GM12865 (cell line): ENCODE measurements around the gene GRIN1.

ENCODE experiments used
- DNase-seq: peaks from one replicate; pipeline ENCODE4 v3.0.0; 2010; ENCODE audit warnings: low read depth
- H3K4me3 ChIP-seq: 2 replicates; pipeline ENCODE4 v1.5.1; 2011; ENCODE audit warnings: mild to moderate bottlenecking, low read depth, low read length, control low read depth
- TF ChIP-seq, protein P1 (sequence below): IDR thresholded peaks from 2 replicates; pipeline ENCODE4 v1.5.1; 2011; ENCODE audit warnings: low read length, control low read depth, low read depth, inconsistent platforms; ENCODE audit not compliant: insufficient read depth; ENCODE audit errors: missing control alignments

Gene GRIN1

GRCh38 chr9:137176302-137177182 is 37.6 kb downstream of the GRIN1 start:
- DNase-seq: peak; percentile 70
- TF ChIP-seq, protein P1, sequence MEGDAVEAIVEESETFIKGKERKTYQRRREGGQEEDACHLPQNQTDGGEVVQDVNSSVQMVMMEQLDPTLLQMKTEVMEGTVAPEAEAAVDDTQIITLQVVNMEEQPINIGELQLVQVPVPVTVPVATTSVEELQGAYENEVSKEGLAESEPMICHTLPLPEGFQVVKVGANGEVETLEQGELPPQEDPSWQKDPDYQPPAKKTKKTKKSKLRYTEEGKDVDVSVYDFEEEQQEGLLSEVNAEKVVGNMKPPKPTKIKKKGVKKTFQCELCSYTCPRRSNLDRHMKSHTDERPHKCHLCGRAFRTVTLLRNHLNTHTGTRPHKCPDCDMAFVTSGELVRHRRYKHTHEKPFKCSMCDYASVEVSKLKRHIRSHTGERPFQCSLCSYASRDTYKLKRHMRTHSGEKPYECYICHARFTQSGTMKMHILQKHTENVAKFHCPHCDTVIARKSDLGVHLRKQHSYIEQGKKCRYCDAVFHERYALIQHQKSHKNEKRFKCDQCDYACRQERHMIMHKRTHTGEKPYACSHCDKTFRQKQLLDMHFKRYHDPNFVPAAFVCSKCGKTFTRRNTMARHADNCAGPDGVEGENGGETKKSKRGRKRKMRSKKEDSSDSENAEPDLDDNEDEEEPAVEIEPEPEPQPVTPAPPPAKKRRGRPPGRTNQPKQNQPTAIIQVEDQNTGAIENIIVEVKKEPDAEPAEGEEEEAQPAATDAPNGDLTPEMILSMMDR: peak; percentile 82
- no peak overlapping the region for H3K4me3 ChIP-seq

GRCh38 chr9:137178201-137178938 is 39.4 kb downstream of the GRIN1 start:
- no peak overlapping the region for H3K4me3 ChIP-seq
- DNase-seq: no peak
- TF ChIP-seq, protein P1: no peak

DNA sequence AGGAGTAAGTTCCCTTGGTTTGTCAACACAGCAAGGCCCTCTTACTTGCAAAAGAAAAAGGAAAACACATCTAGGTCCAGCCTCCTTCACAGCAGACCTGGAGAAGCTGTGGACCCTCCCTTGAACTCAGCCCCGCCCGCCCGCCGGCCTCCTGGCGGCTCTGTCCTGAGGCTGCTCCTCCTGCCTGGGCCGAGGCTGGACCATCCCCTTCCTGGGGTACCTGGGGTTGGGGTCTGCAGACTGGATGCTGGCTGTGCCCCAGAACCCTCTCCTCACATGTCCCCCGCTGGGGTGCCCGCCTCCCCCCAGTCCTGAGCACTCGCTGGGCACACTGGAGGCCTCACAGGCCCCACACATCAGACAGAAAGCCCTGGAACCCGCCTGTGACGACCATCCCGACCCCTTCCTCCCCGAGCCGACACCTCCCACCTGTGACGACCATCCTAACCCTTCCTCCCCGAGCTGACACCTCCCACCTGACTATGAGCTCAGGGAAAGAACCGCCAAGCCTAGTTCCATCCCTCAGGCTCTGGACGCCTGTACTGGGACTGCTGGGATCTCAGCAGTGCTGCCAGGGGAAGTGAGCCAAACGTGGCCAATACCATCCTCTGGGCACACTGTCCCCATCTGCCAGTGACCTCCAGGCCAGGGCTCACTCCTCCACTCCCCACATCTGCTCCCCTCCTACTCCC is 40.1 kb downstream of the GRIN1 start:
- no peak overlapping the region for H3K4me3 ChIP-seq
- TF ChIP-seq, protein P1: no peak
- no peak for DNase-seq

DNA sequence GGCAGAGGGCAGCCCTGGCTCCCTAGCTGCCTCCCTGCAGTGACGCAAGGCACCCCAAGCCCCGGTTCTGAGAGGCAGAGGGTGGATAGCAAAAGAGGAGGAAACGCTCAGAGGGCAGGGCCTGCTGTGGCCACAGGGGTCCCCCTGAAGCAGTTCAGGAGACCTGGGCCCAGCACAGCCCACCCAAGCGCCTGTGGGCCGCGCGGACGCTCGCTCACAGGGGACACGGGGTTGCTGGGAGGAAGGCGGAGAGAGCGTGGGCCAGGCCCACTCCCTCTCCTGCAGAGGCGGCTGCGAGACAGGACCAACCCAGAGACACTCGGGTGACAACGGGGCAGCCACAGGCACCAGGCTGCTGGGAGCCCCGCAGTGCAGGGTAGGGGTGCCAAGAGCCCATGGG is 40.8 kb downstream of the GRIN1 start:
- no peak for DNase-seq
- TF ChIP-seq, protein P1: no peak
- H3K4me3 ChIP-seq: no peak overlapping the region

DNA sequence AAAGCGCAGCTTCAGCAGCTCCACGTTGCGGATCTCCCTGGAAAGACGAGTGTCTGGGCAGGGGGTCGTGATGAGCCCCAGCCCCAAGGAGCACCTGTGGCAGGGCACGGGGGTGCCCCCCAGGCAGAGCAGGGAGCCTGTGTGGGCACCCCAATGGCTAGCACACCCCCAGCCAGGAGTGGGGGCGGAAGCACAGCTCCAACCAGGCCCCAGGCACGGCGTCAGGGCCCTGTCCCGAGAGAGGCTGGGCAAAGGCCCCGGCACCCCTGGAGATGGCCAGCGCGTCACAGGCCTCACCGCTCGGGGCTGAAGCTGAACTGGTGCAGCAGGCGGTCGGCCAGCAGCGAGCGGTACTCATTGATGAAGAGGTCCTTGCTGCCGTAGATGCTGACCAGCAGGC is 41.5 kb downstream of the GRIN1 start:
- TF ChIP-seq, protein P1: no peak
- no peak for DNase-seq
- no peak overlapping the region for H3K4me3 ChIP-seq

DNA sequence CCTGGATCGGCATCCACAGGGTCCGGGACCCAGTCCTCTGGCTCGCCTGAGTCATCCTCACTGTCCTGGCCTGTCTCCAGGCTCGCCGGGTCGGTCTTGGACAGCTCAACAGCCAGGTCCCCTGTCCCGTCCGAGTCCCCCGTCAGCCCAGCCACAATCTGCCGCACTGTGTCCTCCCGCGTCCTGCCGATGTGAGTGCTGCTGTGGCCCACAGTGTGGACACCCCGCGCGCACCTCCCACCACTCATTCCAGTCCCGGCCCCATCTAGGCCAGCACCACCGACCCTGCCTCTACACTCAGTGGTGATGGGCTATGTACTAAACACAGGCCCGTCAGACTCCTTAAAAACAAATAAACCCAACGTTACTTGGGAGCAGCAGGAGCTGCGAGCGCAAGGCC is 42.7 kb downstream of the GRIN1 start:
- TF ChIP-seq, protein P1: no peak
- DNase-seq: no peak
- H3K4me3 ChIP-seq: no peak overlapping the region
